GM23248 (cell line): ENCODE data around the gene CKAP5.

Experiments
- EZH2 ChIP-seq: fragments of 200-600 bp; sonication (generic); IDR thresholded peaks from 2 replicates; pipeline ENCODE4 v1.6.1; 2018; ENCODE audit warnings: antibody characterized with exemption, mild to moderate bottlenecking; ENCODE audit not compliant: insufficient read depth, poor library complexity, severe bottlenecking
- EZH2phosphoT487 ChIP-seq: fragments of 200-600 bp; sonication (generic); IDR thresholded peaks from 2 replicates; pipeline ENCODE4 v1.6.1; 2018; ENCODE audit warnings: antibody characterized with exemption, moderate library complexity, mild to moderate bottlenecking, low read depth; ENCODE audit not compliant: insufficient read depth

GRCh38 chr11:46718155-46719019 lies 127.7 kb downstream of the CKAP5 start:
- TF ChIP-seq EZH2: no peak
- TF ChIP-seq EZH2phosphoT487: no peak
